ENCODE results near the gene KDM4B. TPM values are rescaled to one million over a fixed set of nuclear protein-coding genes. Genes with fewer than 3 reads are reported as not detected.

KDM4B gene
- total RNA-seq, 4 donors from 2014 or later: 28.7 to 75.1 (median 46.1) TPM

DNA sequence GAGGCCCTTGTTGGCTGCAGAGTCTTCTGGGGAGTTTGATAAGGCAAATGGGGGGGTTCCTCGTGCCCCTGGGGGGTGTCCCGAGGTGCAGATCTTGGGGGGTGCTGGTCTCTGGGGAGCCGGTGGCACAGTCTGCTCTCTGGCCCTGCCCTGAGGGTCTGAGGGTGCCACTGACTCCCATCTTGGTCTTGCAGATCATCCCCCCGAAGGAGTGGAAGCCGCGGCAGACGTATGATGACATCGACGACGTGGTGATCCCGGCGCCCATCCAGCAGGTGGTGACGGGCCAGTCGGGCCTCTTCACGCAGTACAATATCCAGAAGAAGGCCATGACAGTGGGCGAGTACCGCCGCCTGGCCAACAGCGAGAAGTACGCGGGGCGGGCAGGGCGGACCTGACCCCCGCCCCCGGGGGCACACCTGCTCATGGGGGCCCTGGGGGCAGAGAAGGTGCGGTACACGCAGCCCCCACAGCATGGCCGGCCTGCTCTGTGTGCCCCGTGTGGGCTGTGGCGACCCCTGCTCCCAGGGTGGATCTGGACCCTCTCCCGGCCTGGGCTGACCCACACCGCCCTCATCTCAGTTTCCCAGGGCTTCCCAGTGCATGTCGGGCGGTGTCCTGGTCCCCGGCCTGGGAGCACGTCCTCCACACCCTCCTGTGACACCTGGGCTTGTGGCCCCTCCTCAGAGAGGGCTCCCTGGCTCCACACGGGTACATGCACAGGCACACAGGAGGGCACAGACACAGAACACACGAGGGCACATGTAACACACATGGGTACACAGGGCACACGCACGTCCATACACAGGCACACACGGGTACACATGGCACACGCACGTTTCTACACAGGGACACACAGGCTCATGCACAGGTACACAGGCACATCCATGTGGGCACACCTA is 71.0 kb downstream of the KDM4B start:
- Histone ChIP-seq H3K36me3 (peaks cover 0 to 43% (median 0%) of the 10 kb centered on the region in 3 donors), H3K9me3 (no peaks in the 10 kb centered on the region), H3K27ac (no peak overlapping the region), H3K4me1 (no peaks in the 10 kb centered on the region), H3K4me3 (no peak overlapping the region), H3K27me3 (no peaks in the 10 kb centered on the region)
- DNase-seq: no peak
- no peak for TF ChIP-seq POLR2A (IDR thresholded peaks at IDR 0.05)
- TF ChIP-seq, protein P1, sequence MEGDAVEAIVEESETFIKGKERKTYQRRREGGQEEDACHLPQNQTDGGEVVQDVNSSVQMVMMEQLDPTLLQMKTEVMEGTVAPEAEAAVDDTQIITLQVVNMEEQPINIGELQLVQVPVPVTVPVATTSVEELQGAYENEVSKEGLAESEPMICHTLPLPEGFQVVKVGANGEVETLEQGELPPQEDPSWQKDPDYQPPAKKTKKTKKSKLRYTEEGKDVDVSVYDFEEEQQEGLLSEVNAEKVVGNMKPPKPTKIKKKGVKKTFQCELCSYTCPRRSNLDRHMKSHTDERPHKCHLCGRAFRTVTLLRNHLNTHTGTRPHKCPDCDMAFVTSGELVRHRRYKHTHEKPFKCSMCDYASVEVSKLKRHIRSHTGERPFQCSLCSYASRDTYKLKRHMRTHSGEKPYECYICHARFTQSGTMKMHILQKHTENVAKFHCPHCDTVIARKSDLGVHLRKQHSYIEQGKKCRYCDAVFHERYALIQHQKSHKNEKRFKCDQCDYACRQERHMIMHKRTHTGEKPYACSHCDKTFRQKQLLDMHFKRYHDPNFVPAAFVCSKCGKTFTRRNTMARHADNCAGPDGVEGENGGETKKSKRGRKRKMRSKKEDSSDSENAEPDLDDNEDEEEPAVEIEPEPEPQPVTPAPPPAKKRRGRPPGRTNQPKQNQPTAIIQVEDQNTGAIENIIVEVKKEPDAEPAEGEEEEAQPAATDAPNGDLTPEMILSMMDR (IDR thresholded peaks at IDR 0.05): no peak

DNA sequence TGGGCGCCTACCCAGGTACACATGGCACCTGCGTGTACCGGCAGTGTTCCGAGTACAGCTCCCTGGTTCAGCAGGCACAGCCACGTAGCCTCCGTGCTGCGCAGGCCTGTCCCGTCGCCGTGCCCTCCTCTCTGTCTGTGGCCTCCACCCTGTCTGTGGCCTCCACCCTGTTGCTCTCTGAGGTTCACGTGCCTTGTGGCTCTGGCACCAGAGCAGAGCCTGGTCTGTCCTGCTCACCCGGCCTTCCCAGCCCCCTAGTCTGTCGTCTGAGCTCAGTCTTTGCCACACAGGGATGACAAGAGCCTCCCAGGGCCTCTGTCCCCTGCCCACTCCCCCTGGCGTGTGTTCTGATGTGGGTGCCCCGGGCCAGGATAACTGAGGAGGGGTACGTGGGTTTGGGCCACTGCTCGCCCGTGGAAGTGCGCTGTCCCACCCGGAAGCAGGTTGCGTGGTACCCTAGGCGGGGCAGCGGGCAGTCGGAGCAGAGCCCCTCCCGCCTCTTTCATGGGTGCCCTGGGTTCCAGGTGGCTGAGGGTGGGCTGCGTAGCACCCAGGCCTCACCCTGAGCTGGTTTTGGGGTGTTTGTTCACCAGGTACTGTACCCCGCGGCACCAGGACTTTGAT is 71.7 kb downstream of the KDM4B start:
- TF ChIP-seq, protein P1 (IDR thresholded peaks at IDR 0.05): no peak
- TF ChIP-seq POLR2A (IDR thresholded peaks at IDR 0.05): no peak
- no peak overlapping the region for H3K4me3 ChIP-seq
- H3K27me3 ChIP-seq: no peaks in the 10 kb centered on the region
- peaks cover 0 to 37% (median 0%) of the 10 kb centered on the region in 3 donors for H3K36me3 ChIP-seq
- no peak overlapping the region for H3K27ac ChIP-seq
- no peaks in the 10 kb centered on the region for H3K9me3 ChIP-seq
- H3K4me1 ChIP-seq: peaks cover 0 to 2% (median 0%) of the 10 kb centered on the region in 4 donors
- no peak for DNase-seq

DNA sequence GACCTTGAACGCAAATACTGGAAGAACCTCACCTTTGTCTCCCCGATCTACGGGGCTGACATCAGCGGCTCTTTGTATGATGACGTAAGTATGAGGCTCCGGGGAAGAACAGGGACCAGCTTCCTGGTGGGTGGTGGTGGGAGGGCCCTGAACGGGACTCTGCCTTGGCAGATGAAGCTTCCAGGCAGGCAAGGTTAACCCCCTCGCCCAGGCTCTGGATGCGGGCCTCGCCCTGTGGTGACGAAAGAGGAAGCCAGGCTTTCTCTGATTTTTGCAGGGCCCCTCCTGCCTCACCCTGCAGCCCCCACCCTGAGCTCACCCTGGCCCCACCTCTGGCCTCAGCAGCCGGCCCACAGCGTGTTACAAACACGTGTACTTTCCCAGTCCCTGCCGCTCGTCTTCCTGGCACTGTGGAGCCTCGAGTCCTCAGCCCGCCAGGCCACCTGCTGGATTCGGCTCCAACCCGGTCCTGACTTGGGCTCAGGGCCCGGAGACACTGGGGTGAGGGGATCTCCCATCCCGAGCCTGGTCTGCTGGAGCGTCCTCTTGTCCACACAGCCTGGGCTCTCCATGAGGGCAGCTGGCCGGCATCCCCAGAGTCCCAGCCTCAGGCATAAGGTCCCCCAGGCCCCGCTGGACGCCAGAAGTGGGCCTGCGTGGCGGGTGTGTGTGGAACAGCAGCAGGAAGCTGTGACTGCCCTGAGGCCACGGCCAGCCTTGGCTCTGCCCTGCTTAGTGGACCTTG is 72.4 kb downstream of the KDM4B start:
- Histone ChIP-seq H3K4me3 (no peak overlapping the region), H3K27ac (no peak overlapping the region), H3K36me3 (peaks cover 0 to 34% (median 0%) of the 10 kb centered on the region in 3 donors), H3K9me3 (no peaks in the 10 kb centered on the region), H3K4me1 (peaks cover 0 to 8% (median 0%) of the 10 kb centered on the region in 4 donors), H3K27me3 (no peaks in the 10 kb centered on the region)
- DNase-seq: no peak
- TF ChIP-seq, protein P1 (IDR thresholded peaks at IDR 0.05): no peak
- TF ChIP-seq POLR2A (IDR thresholded peaks at IDR 0.05): no peak

DNA sequence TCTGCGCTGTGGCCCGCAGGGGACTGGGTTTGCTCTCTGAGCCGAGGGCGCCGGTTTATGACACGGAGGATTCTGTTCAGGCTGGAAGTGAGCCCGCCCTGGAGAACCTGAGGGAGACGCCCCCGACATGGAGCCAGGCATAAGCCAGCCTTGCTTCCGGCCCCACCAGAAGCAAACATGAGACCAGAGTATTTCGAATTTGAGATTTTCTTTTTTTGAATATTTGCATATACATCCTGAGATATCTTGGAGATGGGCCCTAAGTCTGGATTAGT is 72.9 kb downstream of the KDM4B start:
- Histone ChIP-seq H3K27ac (no peak overlapping the region), H3K4me3 (no peak overlapping the region), H3K36me3 (peaks cover 0 to 38% (median 0%) of the 10 kb centered on the region in 3 donors), H3K27me3 (no peaks in the 10 kb centered on the region), H3K4me1 (peaks cover 0 to 12% (median under 1%) of the 10 kb centered on the region in 4 donors), H3K9me3 (no peaks in the 10 kb centered on the region)
- no peak for TF ChIP-seq POLR2A (IDR thresholded peaks at IDR 0.05)
- TF ChIP-seq, protein P1 (IDR thresholded peaks at IDR 0.05): no peak
- DNase-seq: no peak

DNA sequence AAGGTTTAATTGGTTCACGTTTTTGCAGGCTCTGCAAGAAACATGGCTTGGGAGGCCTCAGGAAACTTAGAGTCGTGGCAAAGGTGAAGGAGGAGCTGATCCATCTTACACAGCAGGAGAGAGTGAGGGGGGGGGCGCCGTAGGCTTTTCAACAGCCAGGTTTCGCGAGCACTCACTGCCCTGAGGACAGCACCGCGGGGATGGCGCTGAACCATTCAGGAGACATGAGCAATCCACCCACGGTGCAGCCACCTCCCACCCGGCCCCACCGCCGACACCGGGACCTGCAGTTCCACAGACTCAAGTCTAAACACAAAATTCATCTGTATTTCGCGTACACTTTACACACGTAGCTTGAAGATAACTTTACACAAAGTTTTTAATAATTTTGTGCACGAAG is 73.6 kb downstream of the KDM4B start:
- peaks cover 0 to 20% (median 2%) of the 10 kb centered on the region in 4 donors for H3K4me1 ChIP-seq
- no peak overlapping the region for H3K27ac ChIP-seq
- no peak for TF ChIP-seq POLR2A (IDR thresholded peaks at IDR 0.05)
- TF ChIP-seq, protein P1 (IDR thresholded peaks at IDR 0.05): no peak
- H3K36me3 ChIP-seq: peaks cover 0 to 45% (median 0%) of the 10 kb centered on the region in 3 donors
- H3K4me3 ChIP-seq: no peak overlapping the region
- no peak for DNase-seq
- no peaks in the 10 kb centered on the region for H3K27me3 ChIP-seq
- no peaks in the 10 kb centered on the region for H3K9me3 ChIP-seq

Data from Peyer's patch (tissue), 4 donors.